DOHH2 (cell line): ENCODE measurements around the gene CD200R1L.

Experiments
- H3F3A ChIP-seq: fragments of 200-600 bp; sonication (generic), shearing (Covaris generic); 2 replicates; pipeline ENCODE4 v1.6.0; 2016; ENCODE audit warnings: antibody characterized with exemption, mild to moderate bottlenecking; ENCODE audit not compliant: control insufficient read depth, insufficient read depth
- H3K27ac ChIP-seq: fragments of 200-600 bp; sonication (generic); 2 replicates; pipeline ENCODE4 v1.5.1; 2014; ENCODE audit warnings: low read depth, mild to moderate bottlenecking, low read length, moderate library complexity
- H3K27me3 ChIP-seq: fragments of 200-600 bp; sonication (generic); 2 replicates; pipeline ENCODE4 v1.6.1; 2014; ENCODE audit warnings: mild to moderate bottlenecking, low read length, mixed read lengths; ENCODE audit not compliant: control insufficient read depth
- H3K36me3 ChIP-seq: fragments of 200-600 bp; sonication (generic); 2 replicates; pipeline ENCODE4 v1.6.1; 2014; ENCODE audit warnings: mild to moderate bottlenecking, low read length, moderate library complexity, mixed read lengths; ENCODE audit not compliant: control insufficient read depth
- H3K4me1 ChIP-seq: fragments of 200-600 bp; sonication (generic); 2 replicates; pipeline ENCODE4 v1.6.1; 2014; ENCODE audit warnings: mild to moderate bottlenecking, low read length, mixed read lengths; ENCODE audit not compliant: control insufficient read depth
- H3K4me2 ChIP-seq: fragments of 200-600 bp; sonication (generic); 2 replicates; pipeline ENCODE4 v1.6.0; 2014; ENCODE audit warnings: mild to moderate bottlenecking, low read length, moderate library complexity
- H3K4me3 ChIP-seq: fragments of 200-600 bp; sonication (generic); 2 replicates; pipeline ENCODE4 v1.5.1; 2014; ENCODE audit warnings: mild to moderate bottlenecking, low read length, mixed read lengths
- H3K79me2 ChIP-seq: fragments of 200-600 bp; sonication (generic); 2 replicates; pipeline ENCODE4 v1.6.1; 2014; ENCODE audit warnings: mild to moderate bottlenecking, low read length, mixed read lengths; ENCODE audit not compliant: control insufficient read depth
- H3K9me2 ChIP-seq: fragments of 200-600 bp; sonication (generic); replicated peaks from 2 replicates; pipeline ENCODE4 v1.6.1; 2014; ENCODE audit warnings: mild to moderate bottlenecking, low read length, mixed read lengths; ENCODE audit not compliant: control insufficient read depth
- H3K9me3 ChIP-seq: fragments of 200-600 bp; sonication (generic); 2 replicates; pipeline ENCODE4 v1.6.1; 2014; ENCODE audit warnings: antibody characterized with exemption, low read length, mixed read lengths; ENCODE audit not compliant: control insufficient read depth, insufficient read depth
- H4K20me1 ChIP-seq: fragments of 200-600 bp; sonication (generic); 2 replicates; pipeline ENCODE4 v1.6.0; 2014; ENCODE audit warnings: low read depth, mild to moderate bottlenecking, antibody characterized with exemption, low read length, moderate library complexity; ENCODE audit not compliant: control insufficient read depth, insufficient read depth
- EZH2phosphoT487 ChIP-seq: fragments of 200-600 bp; sonication (generic); IDR thresholded peaks from 2 replicates; pipeline ENCODE4 v1.6.1; 2017; ENCODE audit warnings: borderline replicate concordance, mild to moderate bottlenecking, antibody characterized with exemption, low read length, moderate library complexity, mixed read lengths
- TF ChIP-seq, protein P1 (sequence below): fragments of 200-600 bp; sonication (generic); IDR thresholded peaks from one replicate; pipeline ENCODE4 v1.5.1; 2014; ENCODE audit warnings: antibody characterized with exemption, mild to moderate bottlenecking, low read depth, low read length; ENCODE audit not compliant: poor library complexity, severe bottlenecking

The CD200R1L gene

DNA sequence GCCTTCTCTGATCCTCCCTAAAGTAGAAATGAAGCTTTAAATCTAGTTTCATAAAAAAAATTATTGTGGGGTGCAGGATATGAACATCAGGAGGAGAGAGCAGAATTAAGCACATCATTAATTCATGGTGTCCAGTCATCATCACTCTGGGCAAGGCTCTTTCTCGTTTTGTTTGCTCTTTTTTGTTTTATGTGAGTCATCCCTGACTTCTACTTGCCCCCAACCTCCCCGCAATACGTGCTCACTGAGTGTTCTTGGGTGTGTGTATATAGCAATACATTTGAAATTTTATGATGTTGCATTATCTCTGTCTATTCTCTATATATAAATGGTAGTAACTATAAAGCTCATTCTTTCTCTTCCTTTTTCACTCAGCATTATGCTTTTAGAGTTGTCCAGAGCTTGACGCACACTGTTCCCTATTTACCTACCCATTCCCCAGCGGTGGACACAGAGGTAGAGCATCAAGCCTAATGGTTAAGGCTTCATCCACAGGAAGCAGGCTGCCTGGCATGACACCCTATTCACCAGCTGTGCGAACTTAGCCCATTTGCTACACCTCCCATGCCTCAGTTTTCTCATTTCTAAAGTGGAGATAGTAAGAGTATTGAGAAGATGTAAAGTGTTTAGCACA, 72.3 kb downstream of the CD200R1L start:
- Histone ChIP-seq H3K4me3 (no peak overlapping the region), H3K27ac (no peak overlapping the region), H3K79me2 (no peaks in the 10 kb centered on the region), H3K27me3 (no peaks in the 10 kb centered on the region), H3K9me2 (no peaks in the 10 kb centered on the region), H3K36me3 (no peaks in the 10 kb centered on the region), H3F3A (no peaks in the 10 kb centered on the region), H3K4me1 (peaks cover 10% of the 10 kb centered on the region), H3K4me2 (no peak overlapping the region), H3K9me3 (no peaks in the 10 kb centered on the region), H4K20me1 (no peaks in the 10 kb centered on the region)
- TF ChIP-seq, protein P1, sequence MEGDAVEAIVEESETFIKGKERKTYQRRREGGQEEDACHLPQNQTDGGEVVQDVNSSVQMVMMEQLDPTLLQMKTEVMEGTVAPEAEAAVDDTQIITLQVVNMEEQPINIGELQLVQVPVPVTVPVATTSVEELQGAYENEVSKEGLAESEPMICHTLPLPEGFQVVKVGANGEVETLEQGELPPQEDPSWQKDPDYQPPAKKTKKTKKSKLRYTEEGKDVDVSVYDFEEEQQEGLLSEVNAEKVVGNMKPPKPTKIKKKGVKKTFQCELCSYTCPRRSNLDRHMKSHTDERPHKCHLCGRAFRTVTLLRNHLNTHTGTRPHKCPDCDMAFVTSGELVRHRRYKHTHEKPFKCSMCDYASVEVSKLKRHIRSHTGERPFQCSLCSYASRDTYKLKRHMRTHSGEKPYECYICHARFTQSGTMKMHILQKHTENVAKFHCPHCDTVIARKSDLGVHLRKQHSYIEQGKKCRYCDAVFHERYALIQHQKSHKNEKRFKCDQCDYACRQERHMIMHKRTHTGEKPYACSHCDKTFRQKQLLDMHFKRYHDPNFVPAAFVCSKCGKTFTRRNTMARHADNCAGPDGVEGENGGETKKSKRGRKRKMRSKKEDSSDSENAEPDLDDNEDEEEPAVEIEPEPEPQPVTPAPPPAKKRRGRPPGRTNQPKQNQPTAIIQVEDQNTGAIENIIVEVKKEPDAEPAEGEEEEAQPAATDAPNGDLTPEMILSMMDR, result no peak
- no peak for TF ChIP-seq EZH2phosphoT487

DNA sequence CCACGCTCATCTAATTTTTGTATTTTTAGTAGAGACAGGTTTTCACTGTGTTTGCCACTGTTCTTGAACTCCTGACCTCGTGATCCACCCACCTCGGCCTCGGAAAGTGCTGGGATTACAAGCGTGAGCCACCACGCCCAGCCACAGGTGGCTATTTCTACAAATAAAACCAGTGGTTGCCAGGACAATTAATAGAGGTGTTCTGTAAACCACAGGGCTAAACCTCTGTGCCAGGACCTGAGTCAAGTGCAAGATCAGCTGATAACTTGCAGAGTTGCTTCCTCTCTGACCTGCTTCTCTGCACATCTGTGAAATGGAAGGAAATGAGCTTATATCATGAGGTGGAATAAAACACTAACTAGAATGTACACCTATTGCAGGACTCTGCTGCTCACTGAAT, 72.8 kb downstream of the CD200R1L start:
- Histone ChIP-seq H3K9me2 (no peaks in the 10 kb centered on the region), H3K4me1 (peaks cover 10% of the 10 kb centered on the region), H3K79me2 (no peaks in the 10 kb centered on the region), H3K9me3 (no peaks in the 10 kb centered on the region), H3K4me2 (no peak overlapping the region), H3F3A (no peaks in the 10 kb centered on the region), H3K4me3 (no peak overlapping the region), H3K27ac (no peak overlapping the region), H3K27me3 (no peaks in the 10 kb centered on the region), H3K36me3 (no peaks in the 10 kb centered on the region), H4K20me1 (no peaks in the 10 kb centered on the region)
- TF ChIP-seq, protein P1, result no peak
- TF ChIP-seq EZH2phosphoT487, result no peak

DNA sequence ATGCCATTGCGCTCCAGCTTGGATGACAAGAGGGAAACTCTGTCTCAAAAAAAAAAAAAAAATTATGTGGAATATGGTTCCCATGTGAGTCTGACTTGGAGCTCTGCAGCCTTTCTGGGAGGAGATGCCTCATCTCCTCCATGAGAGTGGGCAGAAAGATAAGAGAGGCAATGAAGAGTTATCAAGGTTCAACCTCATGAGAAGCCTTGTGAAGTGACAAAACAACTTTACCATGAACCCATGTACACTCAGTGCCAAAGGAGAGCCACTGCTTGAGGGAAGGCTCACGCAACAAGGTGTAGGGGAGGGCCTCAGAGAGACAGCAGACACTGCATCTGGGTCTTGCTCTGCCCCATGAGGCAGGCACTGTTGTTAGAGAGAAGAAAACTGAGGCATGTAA, 75.7 kb downstream of the CD200R1L start:
- TF ChIP-seq EZH2phosphoT487, result no peak
- TF ChIP-seq, protein P1, result no peak
- H3K79me2 ChIP-seq, result no peaks in the 10 kb centered on the region
- H4K20me1 ChIP-seq, result no peaks in the 10 kb centered on the region
- no peaks in the 10 kb centered on the region for H3K27me3 ChIP-seq
- H3K36me3 ChIP-seq, result no peaks in the 10 kb centered on the region
- no peaks in the 10 kb centered on the region for H3K9me3 ChIP-seq
- no peak overlapping the region for H3K4me2 ChIP-seq
- H3K27ac ChIP-seq, result no peak overlapping the region
- peaks cover 7% of the 10 kb centered on the region for H3K4me1 ChIP-seq
- H3K4me3 ChIP-seq, result no peak overlapping the region
- no peaks in the 10 kb centered on the region for H3K9me2 ChIP-seq
- no peaks in the 10 kb centered on the region for H3F3A ChIP-seq
